Measurements from ENCODE around the gene SLC1A2. TPM values are rescaled to one million over a fixed set of nuclear protein-coding genes. Genes with fewer than 3 reads are reported as not detected.

Gene SLC1A2
- total and polyA plus RNA-seq, 2 experiments from 2014 or later = 0.70 to 2.8 TPM

- Histone ChIP-seq H3K36me3 (ENCODE audit: insufficient read depth) (no peaks in the 10 kb centered on the region), H3K4me2 (no peak overlapping the region), H3K27me3 (ENCODE audit: insufficient read depth) (peaks cover 17% of the 10 kb centered on the region), H3K9me2 (ENCODE audit: insufficient read depth) (no peaks in the 10 kb centered on the region), H3K4me1 (ENCODE audit: insufficient read depth) (no peaks in the 10 kb centered on the region), H3K27ac (ENCODE audit: low read depth) (no peak overlapping the region), H3K79me2 (replicated peaks; ENCODE audit: insufficient read depth) (no peaks in the 10 kb centered on the region), H2AFZ (no peak overlapping the region), H4K20me1 (replicated peaks; ENCODE audit: insufficient read depth) (no peaks in the 10 kb centered on the region), H3K4me3 (no peak overlapping the region), H3F3A (replicated peaks; ENCODE audit: low read depth) (no peaks in the 10 kb centered on the region)
- H3K4me3 Mint-ChIP-seq = no peak overlapping the region
- no peaks in the 10 kb centered on the region for H3K4me1 Mint-ChIP-seq
- peaks cover 6% of the 10 kb centered on the region for H3K27me3 Mint-ChIP-seq (ENCODE audit: insufficient read depth, low read depth, poor library complexity)
- H3K9me3 Mint-ChIP-seq = no peaks in the 10 kb centered on the region
- ATAC-seq = no peak
- H3K36me3 Mint-ChIP-seq (ENCODE audit: low read depth) = no peaks in the 10 kb centered on the region
- no peak for DNase-seq (ENCODE audit: low spot score)
- no peak overlapping the region for H3K27ac Mint-ChIP-seq
- TF ChIP-seq STAT1 (IDR thresholded peaks at IDR 0.05; ENCODE audit: unreplicated experiment) = no peak
- no peak for TF ChIP-seq CREB1 (CRISPR knock-in tag; IDR thresholded peaks at IDR 0.05; ENCODE audit: low read depth)
- no peak for TF ChIP-seq POLR2AphosphoS5 (IDR thresholded peaks at IDR 0.05; ENCODE audit: low read depth)
- TF ChIP-seq ZNF462 (CRISPR knock-in tag; IDR thresholded peaks at IDR 0.05) = no peak
- TF ChIP-seq JUNB (IDR thresholded peaks at IDR 0.05; ENCODE audit: unreplicated experiment) = no peak
- TF ChIP-seq ETS1 (IDR thresholded peaks at IDR 0.05) = no peak
- no peak for TF ChIP-seq ZNF331 (CRISPR knock-in tag; IDR thresholded peaks at IDR 0.05; ENCODE audit: low read depth)
- TF ChIP-seq EZH2 (IDR thresholded peaks at IDR 0.05; ENCODE audit: low read depth, unreplicated experiment) = no peak
- no peak for TF ChIP-seq REST (IDR thresholded peaks at IDR 0.05; ENCODE audit: unreplicated experiment)
- no peak for TF ChIP-seq ZNF114 (CRISPR knock-in tag; IDR thresholded peaks at IDR 0.05)
- no peak for TF ChIP-seq EZH2phosphoT487 (IDR thresholded peaks at IDR 0.05; ENCODE audit: unreplicated experiment)
- TF ChIP-seq CTCF (conservative IDR thresholded peaks at IDR 0.05; ENCODE audit: low read depth in 2 of 2) = no peak
- TF ChIP-seq NANOG (IDR thresholded peaks at IDR 0.05; ENCODE audit: borderline replicate concordance) = no peak
Observed at GRCh38 chr11:35427071-35427470, 7.7 kb upstream of the SLC1A2 start.

Measured in GM23338 (cell line).